Fibroblast of lung (primary cell): Measurements from ENCODE around the gene TRIM3.

Source experiments
- CTCF ChIP-seq, 2 donors: IDR thresholded peaks in 1 of 2; conservative IDR thresholded peaks in 1 of 2; 1 replicate in 1 of 2; 2 replicates in 1 of 2; pipeline ENCODE4 v1.5.1; 2011 to 2012; ENCODE audit warnings: low read length in 2 of 2, control low read depth in 1 of 2, inconsistent platforms in 1 of 2, low read depth in 1 of 2, mild to moderate bottlenecking in 1 of 2
- EZH2 ChIP-seq: IDR thresholded peaks from 2 replicates; pipeline ENCODE4 v1.5.1; 2012; ENCODE audit warnings: low read length, control low read depth, mild to moderate bottlenecking; ENCODE audit errors: missing control alignments

- TF ChIP-seq CTCF (conservative IDR thresholded peaks at IDR 0.05 in 1 of 2, IDR thresholded peaks at IDR 0.05 in 1 of 2; ENCODE audit: low read depth in 1 of 2, low read length in 2 of 2) = no peak
- no peak for TF ChIP-seq EZH2
These were observed 71.7 kb downstream of the TRIM3 start for GRCh38 chr11:6402061-6402470.
